HEK293T (cell line): ENCODE results near the gene PTTG1IP.

ENCODE experiments used
- ARNT ChIP-seq: fragments of 450-650 bp; IDR thresholded peaks from 2 replicates; pipeline ENCODE4 v1.6.1; 2017; ENCODE audit warnings: mild to moderate bottlenecking
- FOXA1 ChIP-seq: fragments of 450-650 bp; IDR thresholded peaks from 2 replicates; pipeline ENCODE4 v1.6.1; 2016; ENCODE audit warnings: mild to moderate bottlenecking
- FOXK2 ChIP-seq: fragments of 450-650 bp; IDR thresholded peaks from 2 replicates; pipeline ENCODE4 v1.6.1; 2016; ENCODE audit warnings: mild to moderate bottlenecking
- FOXM1 ChIP-seq: fragments of 450-650 bp; IDR thresholded peaks from 2 replicates; pipeline ENCODE4 v1.6.1; 2017; ENCODE audit warnings: mild to moderate bottlenecking, borderline replicate concordance
- NFRKB ChIP-seq: fragments of 450-650 bp; IDR thresholded peaks from 2 replicates; pipeline ENCODE4 v1.6.1; 2016; ENCODE audit warnings: mild to moderate bottlenecking, moderate library complexity
- ZNF384 ChIP-seq: fragments of 450-650 bp; IDR thresholded peaks from 2 replicates; pipeline ENCODE4 v1.6.1; 2016

DNA sequence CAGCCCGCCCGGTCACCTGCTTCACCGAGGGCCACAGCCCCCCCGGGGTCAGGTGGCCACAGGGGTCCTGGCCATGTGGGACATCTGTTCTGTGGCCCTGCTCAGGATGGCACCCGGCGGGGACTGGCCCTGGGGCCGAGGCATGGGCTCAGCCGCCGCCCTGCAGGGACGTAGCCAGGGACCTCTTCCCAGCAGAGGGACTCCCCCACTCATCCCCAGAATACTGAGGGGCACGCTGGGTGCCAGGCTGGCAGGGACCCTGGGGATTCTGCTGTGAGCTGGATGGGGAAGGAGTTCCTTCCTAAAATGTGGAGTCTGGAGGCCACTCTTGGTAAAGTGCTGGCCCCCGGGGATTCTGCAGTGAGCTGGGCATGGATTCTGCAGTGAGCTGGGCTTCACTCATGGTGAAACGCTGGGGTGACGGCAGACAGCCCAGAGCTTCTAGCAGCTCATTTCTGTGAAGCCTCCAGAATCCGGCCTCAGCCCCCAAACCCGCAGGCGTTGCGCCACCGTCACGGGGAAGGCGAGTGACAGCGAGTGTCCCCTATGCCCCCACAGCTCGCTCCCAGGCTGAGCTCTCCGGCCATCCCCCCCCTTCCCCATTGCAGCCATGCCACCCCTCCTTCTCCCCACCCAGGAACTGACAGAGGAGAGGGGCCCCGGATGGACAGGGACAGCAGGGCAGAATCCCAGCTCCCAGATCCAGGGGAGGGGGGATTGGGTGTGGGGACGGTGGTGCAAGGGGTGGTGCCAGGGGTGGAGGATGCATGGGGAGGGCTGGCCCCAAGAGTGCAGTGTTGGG lies 45.8 kb upstream of the PTTG1IP start:
- no peak for TF ChIP-seq FOXA1
- TF ChIP-seq ZNF384, result no peak
- TF ChIP-seq ARNT, result no peak
- TF ChIP-seq FOXK2, result no peak
- no peak for TF ChIP-seq FOXM1
- no peak for TF ChIP-seq NFRKB
